Activated T-cell treated with anti-CD3 and anti-CD28 coated beads, Interleukin-2, amount 50 U/mL, for 4 hours (primary cell): Measurements from ENCODE around the gene SDHAF3. TPM values are rescaled to one million over a fixed set of nuclear protein-coding genes. Genes with fewer than 3 reads are reported as not detected.
"Not testable (repeated sequence)": the region's sequence is repeated elsewhere in the genome, so short reads cannot be mapped to it uniquely, and the experiment has no call there.

Source experiments
- ATAC-seq, 2 donors: fragments of 200-7000 bp; cut with Tn5 transposase; one replicate each; pipeline ENCODE4 v1.10.0; 2021
- DNase-seq: peaks from one replicate; pipeline ENCODE4 v3.0.0-alpha.2; 2020
- H3K27me3 Mint-ChIP-seq: one replicate; pipeline ENCODE4 v1.8.0; 2021; ENCODE audit warnings: low read depth, mixed read lengths
- H3K36me3 Mint-ChIP-seq: one replicate; pipeline ENCODE4 v1.8.0; 2022; ENCODE audit warnings: mixed read lengths; ENCODE audit not compliant: insufficient read depth
- H3K4me1 Mint-ChIP-seq: one replicate; pipeline ENCODE4 v1.8.0; 2021; ENCODE audit warnings: low read depth, mixed read lengths
- H3K4me3 Mint-ChIP-seq: one replicate; pipeline ENCODE4 v1.8.0; 2021; ENCODE audit warnings: mild to moderate bottlenecking, moderate library complexity, mixed read lengths
- H3K9me3 Mint-ChIP-seq: one replicate; pipeline ENCODE4 v1.8.0; 2021; ENCODE audit warnings: mixed read lengths
- total RNA-seq, 3 donors: library from RNA; stranded (reverse); gene quantifications; one replicate each; pipeline ENCODE4 v1.2.1, GENCODE V29; 2021

Gene SDHAF3
- total RNA-seq, 3 donors from 2014 or later = 36.7 to 39.8 (median 39.3) TPM

- peaks cover 8% of the 10 kb centered on the region for H3K9me3 Mint-ChIP-seq
- no peak for DNase-seq
- ATAC-seq = no peak
These were observed 10.2 kb upstream of the SDHAF3 start for GRCh38 chr7:97107192-97107800.

GRCh38 chr7:97116308-97116707 is 1.2 kb upstream of the SDHAF3 start:
- H3K4me1 Mint-ChIP-seq = peaks cover 37% of the 10 kb centered on the region
- DNase-seq = no peak
- no peaks in the 10 kb centered on the region for H3K9me3 Mint-ChIP-seq
- ATAC-seq = no peak
- H3K36me3 Mint-ChIP-seq = peaks cover 10% of the 10 kb centered on the region
- peaks cover 2% of the 10 kb centered on the region for H3K27me3 Mint-ChIP-seq
- H3K4me3 Mint-ChIP-seq = no peak overlapping the region

More at GRCh38 chr7:97107192-97107800, 10.2 kb upstream of the SDHAF3 start:
- Mint-ChIP-seq H3K4me1 (no peaks in the 10 kb centered on the region), H3K27me3 (peaks cover 13% of the 10 kb centered on the region), H3K36me3 (peaks cover 1% of the 10 kb centered on the region), H3K4me3 (no peak overlapping the region)

- peak overlapping the region; percentile 92 for H3K4me3 Mint-ChIP-seq
- no peaks in the 10 kb centered on the region for H3K9me3 Mint-ChIP-seq
- peaks cover 2% of the 10 kb centered on the region for H3K27me3 Mint-ChIP-seq
- DNase-seq (no peak), ATAC-seq (no peak)
- peaks cover 11% of the 10 kb centered on the region for H3K36me3 Mint-ChIP-seq
- peaks cover 40% of the 10 kb centered on the region for H3K4me1 Mint-ChIP-seq
These were observed 495 bp upstream of the SDHAF3 start for GRCh38 chr7:97117035-97117371.

GRCh38 chr7:97118306-97118917 is 914 bp downstream of the SDHAF3 start:
- H3K4me1 Mint-ChIP-seq = peaks cover 40% of the 10 kb centered on the region
- no peaks in the 10 kb centered on the region for H3K9me3 Mint-ChIP-seq
- peaks cover 16% of the 10 kb centered on the region for H3K36me3 Mint-ChIP-seq
- ATAC-seq = no peak
- no peak for DNase-seq
- no peaks in the 10 kb centered on the region for H3K27me3 Mint-ChIP-seq
- peak overlapping the region; percentile 92 for H3K4me3 Mint-ChIP-seq

GRCh38 chr7:97119747-97120146 is 2.2 kb downstream of the SDHAF3 start:
- no peak for ATAC-seq
- peaks cover 42% of the 10 kb centered on the region for H3K4me1 Mint-ChIP-seq
- H3K4me3 Mint-ChIP-seq = peak overlapping the region; percentile 55
- peaks cover 3% of the 10 kb centered on the region for H3K9me3 Mint-ChIP-seq
- peaks cover 18% of the 10 kb centered on the region for H3K36me3 Mint-ChIP-seq
- no peak for DNase-seq
- H3K27me3 Mint-ChIP-seq = no peaks in the 10 kb centered on the region

GRCh38 chr7:97120713-97121457 is 3.4 kb downstream of the SDHAF3 start:
- H3K27me3 Mint-ChIP-seq = no peaks in the 10 kb centered on the region
- H3K4me3 Mint-ChIP-seq = no peak overlapping the region
- H3K4me1 Mint-ChIP-seq = peaks cover 42% of the 10 kb centered on the region
- H3K36me3 Mint-ChIP-seq = peaks cover 21% of the 10 kb centered on the region
- no peak for ATAC-seq
- H3K9me3 Mint-ChIP-seq = peaks cover 11% of the 10 kb centered on the region
- no peak for DNase-seq

- not testable (repeated sequence) for DNase-seq, H3K4me3 Mint-ChIP-seq, ATAC-seq, H3K27me3 Mint-ChIP-seq
- H3K36me3 Mint-ChIP-seq = peaks cover 27% of the 10 kb centered on the region
- peaks cover 11% of the 10 kb centered on the region for H3K9me3 Mint-ChIP-seq
- H3K4me1 Mint-ChIP-seq = peaks cover 34% of the 10 kb centered on the region
These were observed 5.6 kb downstream of the SDHAF3 start for GRCh38 chr7:97123115-97123514.

- no peak overlapping the region for H3K4me3 Mint-ChIP-seq
- DNase-seq (no peak), ATAC-seq (no peak)
- H3K9me3 Mint-ChIP-seq = peaks cover 11% of the 10 kb centered on the region
- H3K36me3 Mint-ChIP-seq = peaks cover 16% of the 10 kb centered on the region
- no peaks in the 10 kb centered on the region for H3K27me3 Mint-ChIP-seq
- peaks cover 16% of the 10 kb centered on the region for H3K4me1 Mint-ChIP-seq
These were observed 9.1 kb downstream of the SDHAF3 start for GRCh38 chr7:97126483-97127171.

- Mint-ChIP-seq H3K4me3 (no peak overlapping the region), H3K27me3 (no peaks in the 10 kb centered on the region), H3K36me3 (peaks cover 11% of the 10 kb centered on the region), H3K9me3 (peaks cover 11% of the 10 kb centered on the region), H3K4me1 (peaks cover 16% of the 10 kb centered on the region)
- no peak for ATAC-seq
- no peak for DNase-seq
These were observed 11.2 kb downstream of the SDHAF3 start for GRCh38 chr7:97128736-97129135.

- no peaks in the 10 kb centered on the region for H3K27me3 Mint-ChIP-seq
- DNase-seq (no peak), ATAC-seq (no peak)
- no peak overlapping the region for H3K4me3 Mint-ChIP-seq
- H3K36me3 Mint-ChIP-seq = peaks cover 9% of the 10 kb centered on the region
- peaks cover under 1% of the 10 kb centered on the region for H3K9me3 Mint-ChIP-seq
- H3K4me1 Mint-ChIP-seq = peaks cover 15% of the 10 kb centered on the region
These were observed 13.1 kb downstream of the SDHAF3 start for GRCh38 chr7:97130417-97131139.

GRCh38 chr7:97133159-97133558 is 15.7 kb downstream of the SDHAF3 start:
- ATAC-seq (no peak), DNase-seq (no peak)
- Mint-ChIP-seq H3K36me3 (peaks cover 12% of the 10 kb centered on the region), H3K27me3 (no peaks in the 10 kb centered on the region), H3K9me3 (peaks cover 3% of the 10 kb centered on the region), H3K4me3 (no peak overlapping the region), H3K4me1 (peaks cover 13% of the 10 kb centered on the region)

GRCh38 chr7:97138830-97139229 is 21.3 kb downstream of the SDHAF3 start:
- ATAC-seq (no peak), DNase-seq (no peak)
- Mint-ChIP-seq H3K4me3 (no peak overlapping the region), H3K9me3 (peaks cover 21% of the 10 kb centered on the region), H3K4me1 (peaks cover 2% of the 10 kb centered on the region), H3K36me3 (peaks cover 37% of the 10 kb centered on the region), H3K27me3 (no peaks in the 10 kb centered on the region)

- ATAC-seq (no peak), DNase-seq (no peak)
- Mint-ChIP-seq H3K4me3 (no peak overlapping the region), H3K4me1 (no peaks in the 10 kb centered on the region), H3K9me3 (peaks cover 10% of the 10 kb centered on the region), H3K27me3 (no peaks in the 10 kb centered on the region), H3K36me3 (peaks cover 23% of the 10 kb centered on the region)
These were observed 27.6 kb downstream of the SDHAF3 start for GRCh38 chr7:97145068-97145467.

- DNase-seq (no peak), ATAC-seq (no peak)
- Mint-ChIP-seq H3K4me3 (no peak overlapping the region), H3K9me3 (no peaks in the 10 kb centered on the region), H3K4me1 (no peaks in the 10 kb centered on the region), H3K36me3 (peaks cover 18% of the 10 kb centered on the region), H3K27me3 (no peaks in the 10 kb centered on the region)
These were observed 32.3 kb downstream of the SDHAF3 start for GRCh38 chr7:97149843-97150242.
